Activated CD4-positive, alpha-beta T cell treated with anti-CD3 and anti-CD28 coated beads, Interleukin-2, amount 50 U/mL, for 4 hours (primary cell): ENCODE results near the gene LRRFIP1.
"Not testable (repeated sequence)": the region's sequence is repeated elsewhere in the genome, so short reads cannot be mapped to it uniquely, and the experiment has no call there.

ENCODE experiments used
- DNase-seq, 2 experiments: peaks; one replicate each; pipeline ENCODE4 v3.0.0-alpha.2; 2020

LRRFIP1 gene

DNA sequence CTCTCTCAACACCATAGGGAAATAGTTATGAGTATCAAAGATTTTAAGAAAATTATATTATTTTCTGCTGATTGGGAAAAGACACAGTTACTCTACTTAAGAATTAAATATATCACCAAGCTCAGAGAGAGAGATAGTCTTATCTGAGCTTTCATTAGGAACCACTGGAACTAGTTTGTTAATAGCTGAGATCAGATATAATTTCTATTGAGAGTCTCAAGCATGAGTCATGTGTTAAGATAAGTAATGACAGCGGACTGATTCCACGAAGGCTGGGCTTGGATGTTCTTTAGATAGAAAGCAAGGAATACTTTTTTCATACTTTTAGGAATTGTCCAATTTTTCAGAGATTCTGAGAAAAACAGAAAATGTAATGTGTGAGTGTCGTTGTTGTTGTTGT is 126.8 kb downstream of the LRRFIP1 start:
- DNase-seq = no peak

DNA sequence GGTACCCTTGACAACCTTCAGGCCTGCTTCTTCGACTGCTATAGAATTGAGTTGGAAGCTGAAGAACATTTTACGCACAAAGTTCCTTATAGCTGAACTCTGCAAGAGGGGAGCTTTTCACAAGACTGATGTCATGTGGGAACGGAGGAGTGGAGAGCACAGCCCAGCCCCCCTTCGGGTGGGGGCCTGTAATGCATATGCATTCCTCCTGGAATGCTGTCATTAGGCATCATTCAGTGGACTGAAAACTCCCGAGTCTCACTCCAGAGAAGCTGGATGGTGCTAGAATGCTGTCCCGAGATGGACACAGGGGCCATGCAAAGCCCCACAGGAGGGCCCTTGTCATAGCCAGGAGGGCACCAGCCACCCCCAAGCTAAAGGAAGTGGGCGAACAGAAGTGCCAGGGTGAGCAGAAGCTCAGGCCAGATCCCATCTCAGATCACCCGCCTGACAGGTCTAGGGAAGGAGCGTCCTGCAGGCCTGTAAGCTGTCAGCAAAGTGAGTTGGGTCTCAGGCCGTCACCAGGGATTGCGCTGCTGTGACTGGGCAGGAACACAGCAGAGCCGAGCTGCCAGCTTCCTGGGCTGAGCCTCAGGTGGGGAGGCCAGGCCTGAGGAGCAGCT is 127.3 kb downstream of the LRRFIP1 start:
- DNase-seq = no peak

DNA sequence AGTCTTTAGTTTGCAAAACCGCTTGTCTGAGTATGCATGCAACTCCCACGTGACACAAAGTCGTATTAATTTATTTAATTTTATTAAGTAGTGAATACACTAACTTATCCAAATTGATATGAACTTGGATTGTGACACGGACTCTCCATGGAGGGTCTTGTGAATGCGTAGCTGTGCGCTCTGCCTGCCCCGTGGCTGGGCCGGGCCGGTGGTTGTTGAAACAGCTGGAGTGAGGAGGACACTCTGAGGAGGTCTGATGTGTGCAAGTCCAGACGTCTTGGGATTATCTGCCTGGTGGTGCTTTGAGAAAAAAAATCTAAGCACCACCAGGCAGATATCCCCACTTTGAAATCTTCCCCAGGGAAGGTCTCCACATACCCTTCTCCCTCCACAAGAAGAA is 130.2 kb downstream of the LRRFIP1 start:
- no peak for DNase-seq

DNA sequence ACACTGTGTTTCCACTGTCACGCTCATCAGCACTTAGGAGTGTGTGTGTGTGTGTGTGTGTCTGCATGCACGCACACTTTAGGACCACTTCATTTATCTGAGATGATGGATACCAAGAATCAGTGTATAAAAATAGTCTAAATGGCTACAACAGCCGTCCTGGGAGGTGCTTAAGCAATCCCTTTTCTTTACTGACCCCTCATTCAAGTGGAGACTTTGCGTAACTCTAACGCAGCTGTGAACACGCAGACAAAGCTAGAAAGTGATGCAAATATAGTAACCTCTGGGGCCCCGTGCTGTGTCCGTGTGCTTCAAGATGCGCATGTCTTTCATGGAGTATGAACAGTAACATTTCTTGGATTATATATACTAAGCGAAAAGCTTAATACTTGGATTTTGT is 130.8 kb downstream of the LRRFIP1 start:
- no peak for DNase-seq

DNA sequence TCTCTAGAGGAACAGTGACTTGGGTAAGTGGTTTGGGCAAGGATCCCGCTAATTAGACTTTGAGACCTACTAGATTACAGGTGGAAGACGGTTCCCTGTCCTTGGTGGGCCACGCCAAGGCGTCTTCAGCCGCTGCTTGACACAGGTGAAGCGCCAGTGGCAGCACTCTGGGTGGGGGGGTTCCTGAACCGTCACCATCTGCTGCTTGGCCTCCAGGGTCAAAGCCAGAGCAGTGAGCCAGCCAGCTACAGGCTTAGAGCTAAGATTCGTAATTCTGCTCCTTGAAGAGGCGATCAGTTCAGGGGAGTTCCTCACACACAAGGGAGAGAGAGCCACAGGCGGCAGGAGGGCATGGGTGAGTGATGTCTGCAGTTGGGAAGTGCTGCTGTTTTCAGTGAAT is 131.8 kb downstream of the LRRFIP1 start:
- no peak for DNase-seq

DNA sequence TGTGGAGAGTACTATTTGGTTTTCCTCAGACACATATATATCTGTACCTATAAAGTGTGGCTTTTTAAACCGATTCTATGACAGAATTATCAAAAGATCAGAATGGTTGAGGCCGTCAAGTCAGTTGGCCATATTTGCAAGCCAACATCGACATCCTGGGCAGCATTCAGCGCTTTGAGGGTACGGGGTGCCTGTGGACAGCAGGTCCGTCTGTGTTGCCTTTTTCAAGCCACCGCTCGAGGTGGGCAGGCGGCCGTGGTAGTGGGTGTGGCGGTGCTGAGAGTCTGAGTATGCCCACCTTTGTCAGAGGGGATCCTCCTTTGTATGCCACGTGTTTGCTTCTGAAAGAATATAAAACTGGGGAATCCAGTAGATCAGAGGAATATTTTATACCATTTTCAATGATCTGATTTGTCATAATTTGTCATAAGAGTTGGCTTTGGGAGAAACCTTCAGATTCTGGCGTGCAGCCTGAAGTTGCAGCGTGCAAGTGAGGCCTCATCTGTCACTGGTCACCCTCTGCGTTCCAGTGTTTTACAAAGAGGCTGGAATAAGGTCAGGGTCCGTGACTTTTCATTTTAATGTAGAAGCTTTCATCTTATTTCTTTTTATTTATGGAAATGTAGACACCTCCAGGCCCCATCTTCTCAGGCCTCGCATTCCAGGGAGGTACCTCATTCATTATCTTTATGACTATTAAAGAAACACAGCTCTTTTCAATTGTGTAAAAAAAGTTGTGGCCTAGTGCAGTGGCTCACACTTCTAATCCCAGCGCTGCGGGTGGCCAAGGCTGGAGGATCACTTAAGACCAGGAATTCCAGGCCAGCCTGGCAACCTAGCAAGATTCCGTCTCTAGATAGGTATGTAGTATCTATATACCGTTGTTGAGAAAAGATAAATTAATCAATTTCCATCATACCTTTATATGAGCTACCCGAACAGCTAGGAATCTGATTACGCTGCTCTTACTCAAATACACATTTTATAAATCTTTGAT is 133.4 kb downstream of the LRRFIP1 start:
- DNase-seq = no peak

DNA sequence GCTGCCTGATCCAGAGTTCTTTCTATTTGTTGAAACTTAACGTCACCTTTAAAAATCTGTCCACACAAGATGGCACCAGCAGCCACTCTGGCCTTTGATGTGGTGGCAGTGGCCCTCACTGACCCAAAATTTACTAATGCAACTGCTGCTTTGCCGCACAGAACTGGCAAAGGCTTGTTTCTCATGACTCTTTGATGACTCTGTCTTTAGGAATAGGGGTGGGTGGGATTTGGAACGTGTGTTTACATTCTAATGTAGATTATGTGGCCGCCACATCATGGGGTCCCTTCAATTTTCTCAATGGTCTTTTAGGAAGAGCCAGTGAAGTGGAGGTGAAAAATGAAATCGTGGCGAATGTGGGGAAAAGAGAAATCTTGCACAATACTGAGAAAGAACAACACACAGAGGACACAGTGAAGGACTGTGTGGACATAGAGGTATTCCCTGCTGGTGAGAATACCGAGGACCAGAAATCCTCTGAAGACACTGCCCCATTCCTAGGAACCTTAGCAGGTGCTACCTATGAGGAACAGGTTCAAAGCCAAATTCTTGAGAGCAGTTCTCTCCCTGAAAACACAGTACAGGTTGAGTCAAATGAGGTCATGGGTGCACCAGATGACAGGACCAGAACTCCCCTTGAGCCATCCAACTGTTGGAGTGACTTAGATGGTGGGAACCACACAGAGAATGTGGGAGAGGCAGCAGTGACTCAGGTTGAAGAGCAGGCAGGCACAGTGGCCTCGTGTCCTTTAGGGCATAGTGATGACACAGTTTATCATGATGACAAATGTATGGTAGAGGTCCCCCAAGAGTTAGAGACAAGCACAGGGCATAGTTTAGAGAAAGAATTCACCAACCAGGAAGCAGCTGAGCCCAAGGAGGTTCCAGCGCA is 135.2 kb downstream of the LRRFIP1 start:
- not testable (repeated sequence) for DNase-seq

DNA sequence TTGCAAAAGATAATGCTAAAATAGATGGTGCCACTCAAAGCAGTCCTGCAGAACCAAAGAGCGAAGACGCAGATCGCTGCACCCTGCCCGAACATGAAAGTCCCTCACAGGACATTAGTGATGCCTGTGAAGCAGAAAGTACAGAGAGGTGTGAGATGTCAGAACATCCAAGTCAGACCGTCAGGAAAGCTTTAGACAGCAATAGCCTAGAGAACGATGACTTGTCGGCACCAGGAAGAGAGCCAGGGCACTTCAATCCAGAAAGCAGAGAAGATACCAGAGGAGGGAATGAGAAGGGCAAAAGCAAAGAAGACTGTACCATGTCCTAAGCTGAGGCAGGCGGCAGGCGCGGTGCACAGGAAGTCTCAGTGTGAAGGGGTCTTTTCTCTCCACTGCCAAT is 136.4 kb downstream of the LRRFIP1 start:
- no peak for DNase-seq

DNA sequence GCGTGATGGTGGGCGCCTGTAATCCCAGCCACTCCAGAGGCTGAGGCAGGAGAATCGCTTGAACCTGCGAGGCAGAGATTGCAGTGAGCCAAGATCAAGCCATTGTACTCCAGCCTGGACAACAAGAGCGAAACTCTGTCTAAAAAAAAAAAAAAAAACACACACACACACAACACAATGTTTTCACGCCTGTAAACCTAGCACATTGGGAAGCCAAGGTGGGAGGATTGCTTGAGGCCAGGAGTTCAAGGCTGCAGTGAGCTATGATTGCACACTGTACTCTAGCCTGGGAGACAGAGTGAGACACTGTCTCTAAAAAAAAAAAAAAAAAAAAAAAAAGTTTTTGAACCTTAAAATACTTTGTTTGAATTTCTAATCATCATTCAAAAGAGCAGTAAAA is 137.7 kb downstream of the LRRFIP1 start:
- DNase-seq = not testable (repeated sequence)

DNA sequence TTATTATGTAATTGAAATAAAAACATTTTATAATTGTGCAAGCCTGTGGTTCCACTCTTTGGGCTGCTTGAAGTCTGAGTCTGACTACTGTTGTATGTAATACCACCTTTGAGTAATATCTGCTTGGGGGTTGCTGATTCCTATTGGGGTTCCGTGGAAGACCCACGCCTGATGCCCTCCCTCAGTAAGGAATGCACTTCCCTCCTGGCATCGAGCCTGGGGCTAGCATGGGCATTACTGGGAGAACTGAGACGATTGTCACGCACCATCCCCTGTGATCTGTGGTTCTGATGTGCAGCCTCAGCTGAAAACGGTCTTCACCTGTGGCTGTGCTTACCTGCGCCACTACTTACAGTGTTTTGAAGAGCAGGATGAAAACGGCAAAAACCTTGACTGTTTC is 138.5 kb downstream of the LRRFIP1 start:
- DNase-seq = no peak

DNA sequence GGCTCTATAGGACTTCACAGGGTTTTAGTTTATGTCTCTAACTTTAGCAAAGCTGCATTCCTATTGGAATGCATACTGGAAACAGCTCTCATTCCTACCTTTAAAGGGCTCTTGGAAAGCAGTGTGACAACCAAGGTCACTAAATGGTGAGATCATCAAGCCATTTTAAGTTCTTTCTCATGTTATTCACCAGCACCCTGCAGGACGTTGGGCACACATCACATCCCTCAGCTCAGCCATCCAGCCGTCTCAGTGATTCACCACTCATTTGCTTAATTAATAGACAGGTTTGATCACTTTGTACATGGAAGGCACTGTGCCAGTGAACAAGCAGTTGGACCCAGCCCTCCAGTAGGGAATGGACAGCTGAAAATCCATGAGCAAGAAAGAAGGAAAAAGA is 139.0 kb downstream of the LRRFIP1 start:
- DNase-seq = no peak

DNA sequence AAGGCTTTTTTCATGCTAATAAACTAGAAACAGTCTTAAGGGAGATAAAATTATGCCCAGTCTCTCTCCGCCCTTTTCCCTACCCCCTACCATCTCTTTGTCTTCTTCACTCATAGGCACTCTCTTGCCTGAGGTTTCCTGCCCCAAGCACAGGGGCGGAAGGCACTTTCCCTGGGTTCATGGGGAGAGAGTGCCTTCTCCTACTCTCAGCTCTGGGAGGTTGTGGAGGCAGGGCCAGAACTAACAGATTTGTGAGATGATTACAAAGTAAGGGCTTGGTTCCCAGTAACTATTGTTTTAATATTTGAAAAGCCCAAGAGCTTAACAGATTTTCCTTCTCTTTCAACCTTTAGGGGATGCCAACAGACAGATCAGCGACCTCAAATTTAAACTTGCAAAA is 145.1 kb downstream of the LRRFIP1 start:
- DNase-seq = no peak

DNA sequence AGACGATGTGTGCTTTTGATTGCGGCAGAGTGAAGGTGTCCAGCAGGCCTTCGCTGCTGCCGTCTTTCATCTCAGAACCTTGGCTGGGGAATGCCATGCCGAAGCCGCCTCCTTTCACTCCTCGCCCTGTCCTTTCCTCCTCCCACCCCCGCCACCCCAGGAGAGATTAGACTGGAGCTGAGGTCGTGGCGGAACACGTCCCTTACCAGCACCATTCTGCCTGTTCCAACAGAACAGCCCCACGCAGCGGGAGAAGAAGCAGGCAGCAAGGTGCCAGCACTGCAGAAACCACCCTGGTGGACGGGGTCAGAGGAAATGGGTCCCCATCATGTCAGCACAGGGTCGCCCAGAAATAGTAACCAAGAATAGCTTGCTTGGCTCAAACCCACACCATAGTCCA is 146.4 kb downstream of the LRRFIP1 start:
- no peak for DNase-seq

DNA sequence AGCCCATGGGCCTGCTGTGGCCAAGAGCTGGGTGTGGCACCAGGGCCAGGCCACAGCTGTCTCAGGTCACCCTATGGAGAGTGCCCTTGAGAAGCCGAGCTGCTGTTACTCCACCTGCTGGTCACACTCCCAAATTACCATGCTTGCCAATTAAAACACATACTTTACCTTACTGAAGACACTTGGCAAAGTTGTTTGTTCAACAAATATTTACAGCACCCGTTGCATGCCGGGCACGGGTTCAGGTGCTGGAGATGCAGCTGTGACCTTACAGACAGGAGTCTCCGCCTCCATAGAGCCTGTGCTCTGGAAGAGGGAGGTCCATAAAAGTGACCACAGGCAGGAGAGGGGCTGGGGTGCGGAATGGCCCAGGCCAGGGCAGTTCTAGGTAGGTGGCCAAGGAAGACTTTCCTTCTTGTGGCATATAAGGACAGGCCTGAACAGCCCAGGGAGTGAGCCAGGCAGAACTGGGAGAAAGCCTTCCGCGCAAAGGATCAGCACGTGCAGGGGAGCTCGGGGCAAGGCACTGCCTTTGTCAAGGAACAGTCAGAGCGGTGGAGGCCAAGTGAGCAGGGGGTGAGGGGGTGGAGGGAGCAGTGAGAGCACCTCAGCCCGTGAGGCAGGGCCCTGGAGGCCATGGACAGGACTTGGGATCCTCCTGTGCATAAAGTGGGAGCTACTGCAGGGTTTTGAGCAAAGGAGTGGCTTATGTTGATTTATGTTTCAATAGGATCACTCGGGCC is 147.6 kb downstream of the LRRFIP1 start:
- peak; percentile 29 to 35 for DNase-seq

DNA sequence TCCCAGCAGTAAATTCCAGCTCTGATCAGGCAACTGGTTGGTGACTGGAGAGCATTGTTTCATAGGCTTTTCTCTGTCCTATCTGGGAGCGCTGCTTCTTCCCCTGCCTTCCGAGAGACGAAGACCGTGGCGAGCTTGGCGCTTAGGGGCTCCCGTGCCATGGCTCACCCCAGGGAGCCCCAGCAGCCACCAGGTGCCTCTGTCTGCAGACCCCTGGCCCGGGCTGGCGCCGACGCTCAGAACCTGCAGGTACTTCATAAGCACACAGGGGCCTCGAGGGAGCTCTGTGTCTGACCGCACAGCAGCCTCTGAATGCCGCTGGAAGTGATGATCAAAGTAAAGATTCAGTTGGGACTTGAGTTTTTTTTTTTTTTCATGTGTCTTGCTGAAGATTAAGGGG is 152.1 kb downstream of the LRRFIP1 start:
- DNase-seq = no peak

DNA sequence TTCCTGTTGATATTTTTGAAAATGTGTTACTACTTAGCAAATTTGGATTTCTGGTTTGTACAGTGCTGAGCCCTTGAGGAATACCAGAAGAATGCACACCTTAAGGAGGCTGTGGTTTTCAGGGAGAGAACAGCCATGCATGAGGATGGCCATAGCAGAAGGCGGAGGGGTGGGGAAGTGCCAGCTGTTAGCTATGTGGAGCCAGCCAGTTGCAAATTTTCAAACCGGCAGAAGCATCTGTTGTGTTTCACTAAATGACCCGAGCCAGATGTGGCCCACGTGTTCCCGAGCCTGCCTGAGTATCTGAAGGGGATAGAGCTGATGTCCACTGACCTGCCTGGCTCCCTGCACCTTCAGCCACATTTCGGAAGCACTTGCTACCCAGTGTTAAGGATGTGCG is 154.8 kb downstream of the LRRFIP1 start:
- no peak for DNase-seq

DNA sequence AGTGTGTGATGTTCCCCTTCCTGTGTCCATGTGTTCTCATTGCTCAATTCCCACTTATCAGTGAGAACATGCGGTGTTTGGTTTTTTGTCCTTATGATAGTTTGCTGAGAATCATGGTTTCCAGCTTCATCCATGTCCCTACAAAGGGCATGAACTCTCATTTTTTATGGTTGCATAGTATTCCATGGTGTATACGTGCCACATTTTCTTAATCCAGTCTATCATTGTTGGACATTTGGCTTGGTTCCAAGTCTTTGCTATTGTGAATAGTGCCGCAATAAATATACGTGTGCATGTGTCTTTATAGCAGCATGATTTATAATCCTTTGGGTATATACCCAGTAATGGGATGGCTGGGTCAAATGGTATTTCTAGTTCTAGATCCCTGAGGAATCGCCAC is 156.3 kb downstream of the LRRFIP1 start:
- DNase-seq = not testable (repeated sequence)

DNA sequence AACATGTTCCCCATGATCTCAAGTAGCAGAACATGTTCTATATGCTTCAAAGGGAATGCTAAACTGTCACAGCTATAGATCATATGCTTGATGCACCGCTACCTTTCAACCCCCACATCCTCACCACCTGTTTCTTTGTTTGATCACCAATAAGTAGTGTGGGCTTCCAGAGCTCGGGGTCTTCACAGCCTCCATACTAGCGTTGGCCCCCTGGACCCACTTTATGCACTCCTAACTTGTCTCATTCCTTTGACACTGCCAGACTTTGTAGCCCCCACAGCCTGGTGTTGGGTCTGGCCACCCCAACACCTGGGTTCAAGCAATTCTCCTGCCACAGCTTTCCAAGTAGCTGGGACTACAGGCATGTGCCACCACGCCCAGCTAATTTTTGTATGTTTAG is 159.5 kb downstream of the LRRFIP1 start:
- DNase-seq = no peak

DNA sequence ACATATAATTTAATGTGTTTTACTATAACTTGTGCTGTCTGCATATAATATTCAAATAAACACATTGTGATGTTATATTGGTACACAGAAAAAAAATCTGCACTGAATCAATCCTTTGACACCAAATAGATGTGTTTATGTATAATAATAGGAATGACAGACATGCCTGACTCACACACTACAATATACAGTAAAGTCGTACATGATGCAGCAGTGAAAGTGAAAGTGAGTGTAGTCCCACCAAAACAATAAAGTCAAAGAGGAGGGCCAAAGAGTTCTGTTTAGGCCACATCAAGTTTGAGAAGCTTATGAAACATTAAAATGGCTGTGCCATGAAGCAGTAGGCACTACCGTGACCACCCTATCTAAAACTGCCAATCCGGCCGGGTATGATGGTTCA is 163.0 kb downstream of the LRRFIP1 start:
- no peak for DNase-seq

DNA sequence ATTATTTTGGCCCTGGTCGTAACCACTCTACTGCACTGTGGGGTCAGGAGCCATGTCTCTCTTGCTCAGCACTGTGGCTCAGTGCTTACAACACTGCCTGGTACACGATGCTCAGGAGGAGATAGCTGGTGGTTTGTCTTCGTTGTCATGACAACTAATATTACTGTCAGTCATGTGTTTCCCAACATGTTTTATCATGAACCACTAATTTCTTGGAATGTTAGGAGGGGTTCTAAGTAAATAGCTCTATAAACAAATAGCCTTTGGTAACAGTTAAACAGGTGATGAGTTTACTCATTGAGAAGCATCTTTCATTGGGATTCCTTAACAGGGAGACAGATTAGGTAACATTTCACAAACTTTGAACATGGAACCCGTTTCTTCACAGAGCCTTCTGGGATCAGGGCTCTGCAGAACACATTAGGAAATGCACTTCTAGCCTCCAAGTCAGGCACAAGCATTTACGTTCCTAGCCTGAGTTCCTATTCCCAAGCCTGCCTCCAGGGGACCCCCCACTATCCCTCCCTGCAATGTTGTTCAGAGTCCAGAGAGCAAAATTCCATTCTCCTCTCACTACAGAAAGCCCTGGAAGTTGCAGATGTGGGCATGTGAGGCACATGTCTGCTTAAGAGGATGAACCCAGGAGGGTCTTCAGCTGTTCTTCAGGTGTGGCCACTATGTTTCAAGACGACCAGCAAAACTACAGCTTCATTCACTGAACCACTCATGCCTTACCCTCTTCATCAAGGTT is 164.8 kb downstream of the LRRFIP1 start:
- no peak for DNase-seq

DNA sequence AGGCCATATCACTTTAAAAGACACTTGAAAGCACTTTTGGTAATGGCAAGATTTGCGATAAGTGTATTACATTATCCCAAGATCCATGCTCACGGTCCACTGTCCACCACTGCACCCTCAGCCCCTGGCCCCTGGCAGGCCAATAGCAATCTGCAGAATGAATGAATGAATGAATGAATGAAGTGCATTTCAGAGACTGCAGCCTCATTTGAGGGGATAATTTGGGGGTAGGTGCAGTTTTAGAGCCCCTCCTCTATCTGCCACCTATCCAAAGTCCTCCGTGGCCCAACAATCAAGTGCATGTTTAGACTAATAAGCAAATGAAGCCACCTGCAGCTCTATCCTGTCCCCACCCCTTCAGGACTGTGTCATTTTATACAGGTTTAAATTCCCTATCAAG is 169.9 kb downstream of the LRRFIP1 start:
- DNase-seq = no peak
